DMS 273 (cell line): ENCODE measurements around the gene ZNF488.
A peak's percentile ranks its signal among the peaks of the same experiment; 100 is the strongest.
"Not testable (repeated sequence)": the region's sequence is repeated elsewhere in the genome, so short reads cannot be mapped to it uniquely, and the experiment has no call there.

Experiments
- DNase-seq: peaks from one replicate; lab custom pipeline; 2025; ENCODE audit not compliant: unreplicated experiment; lab: John Stamatoyannopoulos, UW

ZNF488 gene

GRCh38 chr10:47410271-47410670 lies 26.2 kb upstream of the ZNF488 start:
- DNase-seq: no peak

GRCh38 chr10:47409866-47410256 lies 25.8 kb upstream of the ZNF488 start:
- no peak for DNase-seq

- DNase-seq: no peak
Observed at GRCh38 chr10:47409171-47409865, 25.2 kb upstream of the ZNF488 start.

- no peak for DNase-seq
Observed at GRCh38 chr10:47408606-47409005, 24.5 kb upstream of the ZNF488 start.

- no peak for DNase-seq
Observed at GRCh38 chr10:47406870-47407691, 23.0 kb upstream of the ZNF488 start.

GRCh38 chr10:47406548-47406869 lies 22.4 kb upstream of the ZNF488 start:
- no peak for DNase-seq

GRCh38 chr10:47405857-47406547 lies 21.9 kb upstream of the ZNF488 start:
- DNase-seq: no peak

- no peak for DNase-seq
Observed at GRCh38 chr10:47404937-47405336, 20.8 kb upstream of the ZNF488 start.

- no peak for DNase-seq
Observed at GRCh38 chr10:47404446-47404845, 20.4 kb upstream of the ZNF488 start.

- peak; percentile 2 for DNase-seq
Observed at GRCh38 chr10:47403446-47404318, 19.6 kb upstream of the ZNF488 start.

- DNase-seq: peak; percentile 10
Observed at GRCh38 chr10:47402641-47403301, 18.7 kb upstream of the ZNF488 start.

GRCh38 chr10:47401874-47402640 lies 18.0 kb upstream of the ZNF488 start:
- no peak for DNase-seq

GRCh38 chr10:47401210-47401609 lies 17.1 kb upstream of the ZNF488 start:
- no peak for DNase-seq

GRCh38 chr10:47400786-47401185 lies 16.7 kb upstream of the ZNF488 start:
- no peak for DNase-seq

GRCh38 chr10:47400251-47400650 lies 16.2 kb upstream of the ZNF488 start:
- no peak for DNase-seq

GRCh38 chr10:47397256-47397655 lies 13.2 kb upstream of the ZNF488 start:
- no peak for DNase-seq

- DNase-seq: no peak
Observed at GRCh38 chr10:47396311-47396717, 12.2 kb upstream of the ZNF488 start.

GRCh38 chr10:47389619-47390018 lies 5.5 kb upstream of the ZNF488 start:
- DNase-seq: no peak

GRCh38 chr10:47388879-47389278 lies 4.8 kb upstream of the ZNF488 start:
- no peak for DNase-seq

- DNase-seq: not testable (repeated sequence)
Observed at GRCh38 chr10:47386104-47386503, 2.0 kb upstream of the ZNF488 start.
